A673 (cell line): ENCODE data around the gene ELL2. TPM values are rescaled to one million over a fixed set of nuclear protein-coding genes. Genes with fewer than 3 reads are reported as not detected.

Experiments used
- BruUV-seq: library from RNA; stranded (reverse); fragments of 400-500 nt; replicated peaks from 2 replicates; lab custom pipeline; 2021; lab: Mats Ljungman, UMichigan
- CTCF ChIA-PET: fragments of 300-600 bp; sonication (Branson Sonifier 250); formaldehyde crosslinking; loops from one replicate; lab custom pipeline; 2022; ENCODE audit warnings: antibody characterized with exemption; lab: Charles Lee
- POLR2A ChIA-PET: fragments of 300-600 bp; sonication (Branson Sonifier 250); formaldehyde crosslinking; loops from one replicate; lab custom pipeline; 2022; ENCODE audit warnings: antibody characterized with exemption; ENCODE audit not compliant: low non-redundant PET; lab: Charles Lee
- DNase-seq: peaks from one replicate; pipeline ENCODE4 v3.0.0-alpha.2; 2015; ENCODE audit warnings: low spot score
- H3K27ac ChIP-seq: fragments of 200-600 bp; sonication (generic); 2 replicates; pipeline ENCODE4 v1.5.1; 2016; ENCODE audit warnings: mixed run types, low read depth, mild to moderate bottlenecking, mixed read lengths, antibody characterized with exemption, low read length; ENCODE audit not compliant: poor library complexity, severe bottlenecking
- H3K27me3 ChIP-seq: fragments of 200-600 bp; sonication (generic); replicated peaks from 2 replicates; pipeline ENCODE4 v1.6.1; 2017; ENCODE audit warnings: mixed run types, low read depth, mild to moderate bottlenecking, mixed read lengths, antibody characterized with exemption, low read length; ENCODE audit not compliant: insufficient read depth, poor library complexity
- H3K36me3 ChIP-seq: fragments of 200-600 bp; sonication (generic); 2 replicates; pipeline ENCODE4 v1.6.1; 2016; ENCODE audit warnings: mixed run types, mild to moderate bottlenecking, mixed read lengths, antibody characterized with exemption, low read length; ENCODE audit not compliant: insufficient read depth, poor library complexity, severe bottlenecking
- H3K4me1 ChIP-seq: fragments of 200-600 bp; sonication (generic); 2 replicates; pipeline ENCODE4 v1.6.1; 2017; ENCODE audit warnings: mixed run types, mild to moderate bottlenecking, mixed read lengths, antibody characterized with exemption, low read length; ENCODE audit not compliant: insufficient read depth, poor library complexity, severe bottlenecking
- H3K4me3 ChIP-seq: fragments of 200-600 bp; sonication (generic); 2 replicates; pipeline ENCODE4 v1.5.1; 2016; ENCODE audit warnings: low read depth, mixed run types, mild to moderate bottlenecking, mixed read lengths, low read length; ENCODE audit not compliant: poor library complexity, severe bottlenecking
- H3K9me3 ChIP-seq: fragments of 200-600 bp; sonication (generic); 2 replicates; pipeline ENCODE4 v1.6.1; 2016; ENCODE audit warnings: mixed run types, low read depth, mild to moderate bottlenecking, mixed read lengths, antibody characterized with exemption, low read length; ENCODE audit not compliant: poor library complexity, severe bottlenecking
- CTCF ChIP-seq: fragments of 300-800, 200-600 bp; sonication (generic); conservative IDR thresholded peaks from 2 replicates; pipeline ENCODE4 v1.5.1; 2017; ENCODE audit warnings: low read depth, mild to moderate bottlenecking, antibody characterized with exemption, low read length, moderate library complexity, mixed read lengths
- EZH2 ChIP-seq: fragments of 200-600 bp; sonication (generic); IDR thresholded peaks from 2 replicates; pipeline ENCODE4 v1.6.1; 2017; ENCODE audit warnings: borderline replicate concordance, low read depth, mild to moderate bottlenecking, mixed read lengths, antibody characterized with exemption, low read length; ENCODE audit not compliant: poor library complexity, severe bottlenecking
- intact Hi-C: fragments of 100-400 bp; cut with micrococcal nuclease; formaldehyde crosslinking; loops from one replicate; pipeline ENCODE4 v1.10.0; 2022; ENCODE audit not compliant: unreplicated experiment
- total RNA-seq: library from RNA; stranded (reverse); gene quantifications from 2 replicates; pipeline ENCODE4 v1.2.3, GENCODE V29; 2021

Gene ELL2
- total RNA-seq, 1 experiment from 2014 or later = 12.0 TPM

GRCh38 chr5:95939465-95939864 is 22.2 kb downstream of the ELL2 start:
- DNase-seq = no peak
- no peak for TF ChIP-seq EZH2
- no peak for TF ChIP-seq CTCF
- intact Hi-C loops = no loop called here
- H3K9me3 ChIP-seq = no peaks in the 10 kb centered on the region
- no peak overlapping the region for H3K4me3 ChIP-seq
- BruUV-seq = no TSS peak
- no peaks in the 10 kb centered on the region for H3K36me3 ChIP-seq
- H3K4me1 ChIP-seq = no peaks in the 10 kb centered on the region
- ChIA-PET CTCF (no interaction called here), POLR2A (no interaction called here)
- H3K27me3 ChIP-seq = no peaks in the 10 kb centered on the region
- no peak overlapping the region for H3K27ac ChIP-seq

- Histone ChIP-seq H3K27ac (no peak overlapping the region), H3K27me3 (no peaks in the 10 kb centered on the region), H3K4me3 (no peak overlapping the region), H3K9me3 (no peaks in the 10 kb centered on the region), H3K4me1 (no peaks in the 10 kb centered on the region), H3K36me3 (no peaks in the 10 kb centered on the region)
- no peak for DNase-seq
- CTCF ChIA-PET = no interaction called here
- TF ChIP-seq CTCF = no peak
- no peak for TF ChIP-seq EZH2
- intact Hi-C loops = no loop called here
- POLR2A ChIA-PET = no interaction called here
- no TSS peak for BruUV-seq
These were observed 22.9 kb downstream of the ELL2 start for GRCh38 chr5:95938766-95939165.

GRCh38 chr5:95938347-95938746 is 23.3 kb downstream of the ELL2 start:
- Histone ChIP-seq H3K36me3 (no peaks in the 10 kb centered on the region), H3K4me1 (no peaks in the 10 kb centered on the region), H3K27ac (no peak overlapping the region), H3K9me3 (no peaks in the 10 kb centered on the region), H3K4me3 (no peak overlapping the region), H3K27me3 (no peaks in the 10 kb centered on the region)
- intact Hi-C loops = no loop called here
- BruUV-seq = no TSS peak
- DNase-seq = no peak
- TF ChIP-seq EZH2 (no peak), CTCF (no peak)
- POLR2A ChIA-PET = no interaction called here
- CTCF ChIA-PET = no interaction called here
